Measurements from ENCODE around the gene EHBP1L1. TPM values are rescaled to one million over a fixed set of nuclear protein-coding genes. Genes with fewer than 3 reads are reported as not detected.
A peak's percentile ranks its signal among the peaks of the same experiment; 100 is the strongest.

The EHBP1L1 gene
- total and polyA plus RNA-seq, 2 of the 13 experiments (the other 11 are each of a cell fraction or from before 2014, with no cell fraction given) = 8.3 to 10.6 TPM

GRCh38 chr11:65551572-65552387 lies 24.1 kb upstream of the EHBP1L1 start (continued):
- TF ChIP-seq ZNF264 (CRISPR knock-in tag; IDR thresholded peaks at IDR 0.05) = no peak
- no peak for TF ChIP-seq RBAK (CRISPR knock-in tag; IDR thresholded peaks at IDR 0.05)
- TF ChIP-seq ZFP62 (CRISPR knock-in tag; IDR thresholded peaks at IDR 0.05) = no peak
- TF ChIP-seq FOXK1 (CRISPR knock-in tag; IDR thresholded peaks at IDR 0.05; ENCODE audit: borderline replicate concordance, low read depth) = peak; percentile 44; the same call in 1 of the 2 replicates
- TF ChIP-seq, protein P1, sequence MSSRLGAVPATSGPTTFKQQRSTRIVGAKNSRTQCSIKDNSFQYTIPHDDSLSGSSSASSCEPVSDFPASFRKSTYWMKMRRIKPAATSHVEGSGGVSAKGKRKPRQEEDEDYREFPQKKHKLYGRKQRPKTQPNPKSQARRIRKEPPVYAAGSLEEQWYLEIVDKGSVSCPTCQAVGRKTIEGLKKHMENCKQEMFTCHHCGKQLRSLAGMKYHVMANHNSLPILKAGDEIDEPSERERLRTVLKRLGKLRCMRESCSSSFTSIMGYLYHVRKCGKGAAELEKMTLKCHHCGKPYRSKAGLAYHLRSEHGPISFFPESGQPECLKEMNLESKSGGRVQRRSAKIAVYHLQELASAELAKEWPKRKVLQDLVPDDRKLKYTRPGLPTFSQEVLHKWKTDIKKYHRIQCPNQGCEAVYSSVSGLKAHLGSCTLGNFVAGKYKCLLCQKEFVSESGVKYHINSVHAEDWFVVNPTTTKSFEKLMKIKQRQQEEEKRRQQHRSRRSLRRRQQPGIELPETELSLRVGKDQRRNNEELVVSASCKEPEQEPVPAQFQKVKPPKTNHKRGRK (CRISPR knock-in tag; IDR thresholded peaks at IDR 0.05) = no peak
- no peak for TF ChIP-seq NAIF1 (CRISPR knock-in tag; IDR thresholded peaks at IDR 0.05; ENCODE audit: borderline replicate concordance)
- no peak for TF ChIP-seq DMTF1 (CRISPR knock-in tag; IDR thresholded peaks at IDR 0.05)
- no peak for TF ChIP-seq ZNF788 (CRISPR knock-in tag; IDR thresholded peaks at IDR 0.05; ENCODE audit: borderline replicate concordance)
- TF ChIP-seq MYC (CRISPR knock-in tag; IDR thresholded peaks at IDR 0.05; ENCODE audit: borderline replicate concordance) = peak; percentile 36; the same call in 1 of the 2 replicates
- 0 out of 2 replicates have a peak, but pooled peaks have one; percentile 11 for TF ChIP-seq ZBTB7B (CRISPR knock-in tag; IDR thresholded peaks at IDR 0.05)
- no peak for TF ChIP-seq ELF4 (CRISPR knock-in tag; IDR thresholded peaks at IDR 0.05; ENCODE audit: borderline replicate concordance)
- no peak for TF ChIP-seq ZNF274 (CRISPR knock-in tag; IDR thresholded peaks at IDR 0.05)
- TF ChIP-seq ZNF607 (CRISPR knock-in tag; IDR thresholded peaks at IDR 0.05; ENCODE audit: borderline replicate concordance) = no peak
- TF ChIP-seq, protein P2, sequence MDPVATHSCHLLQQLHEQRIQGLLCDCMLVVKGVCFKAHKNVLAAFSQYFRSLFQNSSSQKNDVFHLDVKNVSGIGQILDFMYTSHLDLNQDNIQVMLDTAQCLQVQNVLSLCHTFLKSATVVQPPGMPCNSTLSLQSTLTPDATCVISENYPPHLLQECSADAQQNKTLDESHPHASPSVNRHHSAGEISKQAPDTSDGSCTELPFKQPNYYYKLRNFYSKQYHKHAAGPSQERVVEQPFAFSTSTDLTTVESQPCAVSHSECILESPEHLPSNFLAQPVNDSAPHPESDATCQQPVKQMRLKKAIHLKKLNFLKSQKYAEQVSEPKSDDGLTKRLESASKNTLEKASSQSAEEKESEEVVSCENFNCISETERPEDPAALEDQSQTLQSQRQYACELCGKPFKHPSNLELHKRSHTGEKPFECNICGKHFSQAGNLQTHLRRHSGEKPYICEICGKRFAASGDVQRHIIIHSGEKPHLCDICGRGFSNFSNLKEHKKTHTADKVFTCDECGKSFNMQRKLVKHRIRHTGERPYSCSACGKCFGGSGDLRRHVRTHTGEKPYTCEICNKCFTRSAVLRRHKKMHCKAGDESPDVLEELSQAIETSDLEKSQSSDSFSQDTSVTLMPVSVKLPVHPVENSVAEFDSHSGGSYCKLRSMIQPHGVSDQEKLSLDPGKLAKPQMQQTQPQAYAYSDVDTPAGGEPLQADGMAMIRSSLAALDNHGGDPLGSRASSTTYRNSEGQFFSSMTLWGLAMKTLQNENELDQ (CRISPR knock-in tag; IDR thresholded peaks at IDR 0.05; ENCODE audit: borderline replicate concordance) = no peak
- TF ChIP-seq, protein P3, sequence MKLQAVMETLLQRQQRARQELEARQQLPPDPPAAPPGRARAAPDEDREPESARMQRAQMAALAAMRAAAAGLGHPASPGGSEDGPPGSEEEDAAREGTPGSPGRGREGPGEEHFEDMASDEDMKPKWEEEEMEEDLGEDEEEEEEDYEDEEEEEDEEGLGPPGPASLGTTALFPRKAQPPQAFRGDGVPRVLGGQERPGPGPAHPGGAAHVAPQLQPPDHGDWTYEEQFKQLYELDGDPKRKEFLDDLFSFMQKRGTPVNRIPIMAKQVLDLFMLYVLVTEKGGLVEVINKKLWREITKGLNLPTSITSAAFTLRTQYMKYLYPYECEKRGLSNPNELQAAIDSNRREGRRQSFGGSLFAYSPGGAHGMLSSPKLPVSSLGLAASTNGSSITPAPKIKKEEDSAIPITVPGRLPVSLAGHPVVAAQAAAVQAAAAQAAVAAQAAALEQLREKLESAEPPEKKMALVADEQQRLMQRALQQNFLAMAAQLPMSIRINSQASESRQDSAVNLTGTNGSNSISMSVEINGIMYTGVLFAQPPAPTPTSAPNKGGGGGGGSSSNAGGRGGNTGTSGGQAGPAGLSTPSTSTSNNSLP (IDR thresholded peaks at IDR 0.05; ENCODE audit: low read depth, low read length) = no peak
- TF ChIP-seq GABPA (IDR thresholded peaks at IDR 0.05; ENCODE audit: low read depth, low read length) = no peak
- TF ChIP-seq GABPA (CRISPR knock-in tag; IDR thresholded peaks at IDR 0.05; ENCODE audit: low read depth) = peak; percentile 19; the same call in 1 of the 2 replicates
- no peak for TF ChIP-seq U2AF2 (IDR thresholded peaks at IDR 0.05; ENCODE audit: low read depth, low read length)
- no peak for TF ChIP-seq ZNF430 (CRISPR knock-in tag; IDR thresholded peaks at IDR 0.05)
- TF ChIP-seq ATF3 (CRISPR knock-in tag; IDR thresholded peaks at IDR 0.05) = no peak; the same call in 1 of the 2 replicates
- TF ChIP-seq ZNF251 (CRISPR knock-in tag; IDR thresholded peaks at IDR 0.05) = no peak

Data from HepG2 (cell line).